HG03469 (cell line): ENCODE measurements around the gene FXYD3.

Experiments used
- ATAC-seq: cut with Tn5 transposase; IDR thresholded peaks from one replicate; pipeline ENCODE4 v1.9.1; 2021; ENCODE audit warnings: mild to moderate bottlenecking, moderate library complexity, moderate number of reproducible peaks; ENCODE audit not compliant: unreplicated experiment

Gene FXYD3

GRCh38 chr19:35105411-35106290 lies 10.0 kb upstream of the FXYD3 start:
- ATAC-seq, result no peak

- no peak for ATAC-seq
These were observed 9.4 kb upstream of the FXYD3 start for GRCh38 chr19:35106291-35106583.

GRCh38 chr19:35106898-35107541 lies 8.6 kb upstream of the FXYD3 start:
- ATAC-seq, result no peak

GRCh38 chr19:35107545-35107944 lies 8.1 kb upstream of the FXYD3 start:
- no peak for ATAC-seq

GRCh38 chr19:35108730-35109129 lies 6.9 kb upstream of the FXYD3 start:
- no peak for ATAC-seq

- ATAC-seq, result no peak
These were observed 6.1 kb upstream of the FXYD3 start for GRCh38 chr19:35109395-35110112.

- no peak for ATAC-seq
These were observed 4.6 kb upstream of the FXYD3 start for GRCh38 chr19:35110974-35111373.

- ATAC-seq, result no peak
These were observed 2.5 kb upstream of the FXYD3 start for GRCh38 chr19:35112995-35113688.

GRCh38 chr19:35114353-35115176 lies 1.1 kb upstream of the FXYD3 start:
- no peak for ATAC-seq

GRCh38 chr19:35116072-35116801 lies 614 bp downstream of the FXYD3 start:
- ATAC-seq, result no peak

GRCh38 chr19:35117116-35117515 lies 1.5 kb downstream of the FXYD3 start:
- ATAC-seq, result no peak

- ATAC-seq, result no peak
These were observed 2.2 kb downstream of the FXYD3 start for GRCh38 chr19:35117799-35118198.

- ATAC-seq, result no peak
These were observed 2.8 kb downstream of the FXYD3 start for GRCh38 chr19:35118268-35119020.

GRCh38 chr19:35119091-35119490 lies 3.5 kb downstream of the FXYD3 start:
- ATAC-seq, result no peak

- no peak for ATAC-seq
These were observed 4.0 kb downstream of the FXYD3 start for GRCh38 chr19:35119578-35120155.

- ATAC-seq, result no peak
These were observed 4.9 kb downstream of the FXYD3 start for GRCh38 chr19:35120492-35120891.

GRCh38 chr19:35120898-35121297 lies 5.3 kb downstream of the FXYD3 start:
- ATAC-seq, result no peak

GRCh38 chr19:35122687-35123551 lies 7.3 kb downstream of the FXYD3 start:
- ATAC-seq, result no peak
